SW 1271 (cell line): ENCODE results near the gene TNN.

Source experiments
- DNase-seq, 2 experiments: peaks; one replicate each; lab custom pipeline; 2025; lab: John Stamatoyannopoulos, UW

Gene TNN

GRCh38 chr1:175146529-175147213 lies 79.0 kb downstream of the TNN start:
- peak in 1 of 2 experiments; percentile 26 for DNase-seq

GRCh38 chr1:175147569-175147968 lies 79.9 kb downstream of the TNN start:
- DNase-seq: no peak

GRCh38 chr1:175148068-175148467 lies 80.4 kb downstream of the TNN start:
- no peak for DNase-seq

GRCh38 chr1:175150596-175151319 lies 83.1 kb downstream of the TNN start:
- DNase-seq: no peak

GRCh38 chr1:175152006-175152652 lies 84.5 kb downstream of the TNN start:
- DNase-seq: peak in 1 of 2 experiments; percentile 9

GRCh38 chr1:175154629-175155472 lies 87.2 kb downstream of the TNN start:
- DNase-seq: peak in 1 of 2 experiments; percentile 24

GRCh38 chr1:175155473-175155856 lies 87.8 kb downstream of the TNN start:
- no peak for DNase-seq

GRCh38 chr1:175155936-175156335 lies 88.3 kb downstream of the TNN start:
- no peak for DNase-seq

- no peak for DNase-seq
These were observed 89.6 kb downstream of the TNN start for GRCh38 chr1:175157200-175157599.

GRCh38 chr1:175158170-175158591 lies 90.5 kb downstream of the TNN start:
- DNase-seq: no peak

GRCh38 chr1:175162955-175163354 lies 95.3 kb downstream of the TNN start:
- DNase-seq: no peak

- no peak for DNase-seq
These were observed 96.1 kb downstream of the TNN start for GRCh38 chr1:175163702-175164101.

GRCh38 chr1:175164751-175165150 lies 97.1 kb downstream of the TNN start:
- no peak for DNase-seq

GRCh38 chr1:175166746-175167145 lies 99.1 kb downstream of the TNN start:
- DNase-seq: no peak

- no peak for DNase-seq
These were observed 100.2 kb downstream of the TNN start for GRCh38 chr1:175167861-175168260.

GRCh38 chr1:175168782-175169181 lies 101.1 kb downstream of the TNN start:
- DNase-seq: no peak

GRCh38 chr1:175169286-175170018 lies 101.8 kb downstream of the TNN start:
- no peak for DNase-seq

- no peak for DNase-seq
These were observed 103.6 kb downstream of the TNN start for GRCh38 chr1:175171036-175171913.

- no peak for DNase-seq
These were observed 104.9 kb downstream of the TNN start for GRCh38 chr1:175172503-175172902.

- no peak for DNase-seq
These were observed 105.9 kb downstream of the TNN start for GRCh38 chr1:175173531-175173930.
